Esophagus squamous epithelium (tissue), 4 donors: ENCODE measurements around the gene KIAA1671.

Experiments
- POLR2A ChIP-seq, 4 donors: fragments of 450-650 bp; IDR thresholded peaks; one replicate each; pipeline ENCODE4 v1.6.1; 2017; ENCODE audit warnings: antibody characterized with exemption in 4 of 4, mild to moderate bottlenecking in 4 of 4, moderate library complexity in 3 of 4
- TF ChIP-seq, protein P1 (sequence below), 6 experiments: fragments of 450-650 bp in 4 of 6; fragments of 200-600 bp in 2 of 6; sonication (generic) in 2 of 6; IDR thresholded peaks; one replicate each; pipeline ENCODE4 v1.5.1; 2016 to 2019; ENCODE audit warnings: antibody characterized with exemption in 6 of 6, mild to moderate bottlenecking in 4 of 6, moderate library complexity in 4 of 6

DNA sequence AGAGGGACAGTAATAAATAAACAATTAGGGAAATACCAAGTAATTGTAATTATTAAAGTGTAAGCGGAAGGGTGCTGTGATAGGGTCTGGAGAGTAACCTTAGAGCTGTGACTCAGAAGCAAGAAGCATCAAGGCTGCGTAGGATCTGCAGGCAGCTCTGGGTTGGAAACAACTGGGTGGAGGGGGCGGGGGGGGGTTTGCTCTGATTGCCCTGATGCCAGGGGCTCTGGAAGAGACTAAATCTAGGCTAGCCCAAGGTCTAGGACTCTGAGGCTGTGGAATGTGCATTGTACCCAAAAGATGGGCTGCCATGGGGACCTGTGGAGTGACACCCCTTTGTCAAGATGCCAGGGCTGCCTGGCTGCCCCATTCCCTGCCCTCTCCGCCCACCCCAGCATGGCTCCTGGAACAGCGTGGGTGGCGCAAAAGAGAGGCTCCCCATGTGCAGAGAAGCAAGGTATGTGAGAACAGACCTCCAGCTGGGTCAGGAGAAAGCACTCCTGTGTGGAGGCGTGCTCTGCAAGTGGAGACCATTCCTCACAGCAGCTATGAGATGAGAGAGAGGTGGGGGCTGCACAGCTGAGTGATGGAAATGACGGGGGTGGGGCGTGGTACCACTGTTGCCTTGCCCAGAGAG, 146.0 kb downstream of the KIAA1671 start:
- TF ChIP-seq, protein P1, sequence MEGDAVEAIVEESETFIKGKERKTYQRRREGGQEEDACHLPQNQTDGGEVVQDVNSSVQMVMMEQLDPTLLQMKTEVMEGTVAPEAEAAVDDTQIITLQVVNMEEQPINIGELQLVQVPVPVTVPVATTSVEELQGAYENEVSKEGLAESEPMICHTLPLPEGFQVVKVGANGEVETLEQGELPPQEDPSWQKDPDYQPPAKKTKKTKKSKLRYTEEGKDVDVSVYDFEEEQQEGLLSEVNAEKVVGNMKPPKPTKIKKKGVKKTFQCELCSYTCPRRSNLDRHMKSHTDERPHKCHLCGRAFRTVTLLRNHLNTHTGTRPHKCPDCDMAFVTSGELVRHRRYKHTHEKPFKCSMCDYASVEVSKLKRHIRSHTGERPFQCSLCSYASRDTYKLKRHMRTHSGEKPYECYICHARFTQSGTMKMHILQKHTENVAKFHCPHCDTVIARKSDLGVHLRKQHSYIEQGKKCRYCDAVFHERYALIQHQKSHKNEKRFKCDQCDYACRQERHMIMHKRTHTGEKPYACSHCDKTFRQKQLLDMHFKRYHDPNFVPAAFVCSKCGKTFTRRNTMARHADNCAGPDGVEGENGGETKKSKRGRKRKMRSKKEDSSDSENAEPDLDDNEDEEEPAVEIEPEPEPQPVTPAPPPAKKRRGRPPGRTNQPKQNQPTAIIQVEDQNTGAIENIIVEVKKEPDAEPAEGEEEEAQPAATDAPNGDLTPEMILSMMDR (IDR thresholded peaks at IDR 0.05): no peak
- TF ChIP-seq POLR2A (IDR thresholded peaks at IDR 0.05): no peak
